K562 (cell line): Measurements from ENCODE around the gene U2AF1L4. TPM values are rescaled to one million over a fixed set of nuclear protein-coding genes. Genes with fewer than 3 reads are reported as not detected.

ENCODE experiments used
- BCLAF1 ChIP-seq, 2 experiments: fragments of 450-650 bp in 1 of 2; IDR thresholded peaks; 2 replicates each; pipeline ENCODE4 v1.6.1; 2011 to 2017; ENCODE audit warnings: low read depth in 2 of 2, antibody characterized with exemption in 1 of 2, borderline replicate concordance in 1 of 2, low read length in 1 of 2, mild to moderate bottlenecking in 1 of 2, mixed read lengths in 1 of 2; ENCODE audit not compliant: control insufficient read depth in 1 of 2
- FOXP4 ChIP-seq: sonication (generic); formaldehyde crosslinking; IDR thresholded peaks from 2 replicates; pipeline ENCODE4 v1.8.0; 2022; ENCODE audit warnings: mild to moderate bottlenecking, missing genetic modification reagents, borderline replicate concordance
- MTA3 ChIP-seq: fragments of 450-650 bp; formaldehyde crosslinking; IDR thresholded peaks from 2 replicates; pipeline ENCODE4 v1.6.1; 2017; ENCODE audit warnings: mild to moderate bottlenecking, borderline replicate concordance
- SRSF7 ChIP-seq: fragments of 200-400 bp; formaldehyde crosslinking; optimal IDR thresholded peaks from 2 replicates; pipeline ENCODE3; 2017; ENCODE audit warnings: mild to moderate bottlenecking, low read depth, low read length
- STAT6 ChIP-seq: sonication (generic); formaldehyde crosslinking; IDR thresholded peaks from 2 replicates; pipeline ENCODE4 v1.8.1; 2023; ENCODE audit warnings: mild to moderate bottlenecking, missing genetic modification reagents
- ZNF263 ChIP-seq: sonication (generic); formaldehyde crosslinking; IDR thresholded peaks from 2 replicates; pipeline ENCODE4 v1.8.0; 2022; ENCODE audit warnings: mild to moderate bottlenecking, missing genetic modification reagents, borderline replicate concordance
- polyA plus RNA-seq, 8 experiments: library from polyadenylated mRNA; depleted of rRNA in 4 of 8; stranded (reverse) in 5 of 8; unstranded in 3 of 8; fragments of >200 nt; fragmentation: Nextera tagmentation in 2 of 8; fragmentation: Illumina TruSeq in 1 of 8; extraction: Ambion mirVana in 2 of 8; extraction: Trizol in 1 of 8; gene quantifications; 2 replicates each; pipeline versions ENCODE4 v1.2.1 to v1.2.3, GENCODE V29; 2011 to 2014; ENCODE audit warnings: inconsistent platforms in 1 of 8, missing spikeins in 1 of 8
- total RNA-seq, 7 experiments: library from RNA; depleted of rRNA in 6 of 7; stranded (reverse); fragments of >200 nt in 6 of 7; fragmentation: Illumina TruSeq in 2 of 7; extraction: Trizol in 2 of 7; gene quantifications; 2 replicates each; pipeline versions ENCODE4 v1.2.1 to v1.2.3, GENCODE V29; 2011 to 2021; ENCODE audit warnings: low replicate concordance in 1 of 7

U2AF1L4 gene
- total and polyA plus RNA-seq, 9 of the 15 experiments (the other 6 are each of a cell fraction or from before 2014, with no cell fraction given) = 8.4 to 19.5 (median 12.6) TPM

DNA sequence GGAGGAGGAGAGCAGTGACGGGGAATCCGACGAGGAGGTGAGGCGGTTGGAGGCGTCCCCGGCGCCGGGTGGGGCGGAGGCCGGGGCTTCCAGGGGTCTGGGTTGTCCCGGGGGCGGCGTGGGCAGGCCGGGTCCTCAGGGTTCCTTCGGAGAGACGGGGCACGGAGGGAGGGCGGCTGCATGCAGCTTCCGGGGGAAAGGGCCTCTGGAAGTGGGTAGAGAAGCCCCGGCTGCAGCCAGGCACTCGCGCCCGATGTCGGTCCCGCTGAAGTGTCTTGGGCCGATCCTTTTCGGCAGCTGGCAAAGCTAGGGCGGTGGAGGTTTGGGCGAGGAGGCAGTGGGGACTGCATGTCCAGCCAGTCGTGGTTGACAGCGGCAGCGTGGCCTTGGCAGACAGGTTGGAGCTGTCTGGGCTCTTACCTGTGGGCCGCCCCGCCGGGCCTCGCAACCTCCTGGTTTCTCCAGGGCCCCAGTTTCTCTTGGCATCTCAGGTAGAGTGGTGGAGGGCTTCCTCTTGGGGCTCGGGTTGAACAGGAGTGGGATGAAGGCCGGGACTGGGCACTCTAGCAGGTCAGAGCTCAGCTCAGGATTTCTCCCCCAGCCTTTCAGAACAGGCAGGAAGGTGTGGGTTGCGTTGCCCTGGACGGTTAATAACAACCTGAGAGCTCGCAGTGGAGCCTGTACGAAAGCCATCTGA is 26.7 kb downstream of the U2AF1L4 start (continued):
- TF ChIP-seq BCLAF1 (IDR thresholded peaks at IDR 0.05; ENCODE audit: borderline replicate concordance in 1 of 2, control insufficient read depth in 1 of 2, low read depth in 2 of 2, low read length in 1 of 2) = no peak
- TF ChIP-seq MTA3 = 0 out of 2 replicates have a peak, but pooled peaks have one; percentile 33
- TF ChIP-seq ZNF263 (CRISPR knock-in tag) = 0 out of 2 replicates have a peak, but pooled peaks have one; percentile 27
- no peak for TF ChIP-seq SRSF7
- no peak for TF ChIP-seq STAT6 (CRISPR knock-in tag)
- TF ChIP-seq FOXP4 (CRISPR knock-in tag) = 0 out of 2 replicates have a peak, but pooled peaks have one; percentile 39
